H1 (cell line): ENCODE measurements around the gene JAKMIP1. TPM values are rescaled to one million over a fixed set of nuclear protein-coding genes. Genes with fewer than 3 reads are reported as not detected.

Source experiments
- CTCF ChIA-PET: fragments of 300-600 bp; sonication (Branson Sonifier 250); formaldehyde crosslinking; loops from one replicate; lab custom pipeline; 2021; ENCODE audit not compliant: partially characterized antibody; lab: Charles Lee
- POLR2A ChIA-PET: fragments of 300-600 bp; sonication (Branson Sonifier 250); formaldehyde crosslinking; loops from one replicate; lab custom pipeline; 2021; ENCODE audit warnings: inconsistent platforms; ENCODE audit not compliant: partially characterized antibody; lab: Charles Lee
- DNase-seq, 2 experiments: peaks; one replicate each; pipeline versions ENCODE4 v3.0.0 to v3.0.0-alpha.2; 2010 to 2022; ENCODE audit warnings: low spot score in 2 of 2, low read depth in 1 of 2, mixed read lengths in 1 of 2
- FAIRE-seq: peaks from 2 replicates; lab custom pipeline; 2011; peaks lifted over from hg19 to GRCh38; lab: Jason Lieb, UNC
- H2AFZ ChIP-seq: 2 replicates; pipeline ENCODE4 v1.8.1; 2012; ENCODE audit warnings: low read length, inconsistent platforms
- H2AK5ac ChIP-seq: 2 replicates; pipeline ENCODE4 v1.6.1; 2013; ENCODE audit warnings: low read depth, low read length
- H2BK120ac ChIP-seq: replicated peaks from 2 replicates; pipeline ENCODE3; 2013; ENCODE audit warnings: low read depth, low read length, inconsistent platforms
- H2BK12ac ChIP-seq: 2 replicates; pipeline ENCODE4 v1.6.1; 2013; ENCODE audit warnings: low read depth, low read length
- H2BK15ac ChIP-seq: 2 replicates; pipeline ENCODE4 v1.6.1; 2013; ENCODE audit warnings: low read length
- H2BK20ac ChIP-seq: 2 replicates; pipeline ENCODE4 v1.6.1; 2013; ENCODE audit warnings: low read length
- H2BK5ac ChIP-seq: 2 replicates; pipeline ENCODE4 v1.6.1; 2013; ENCODE audit warnings: low read depth, low read length
- H3K14ac ChIP-seq: 2 replicates; pipeline ENCODE4 v1.6.1; 2013; ENCODE audit warnings: inconsistent platforms; ENCODE audit not compliant: insufficient read length
- H3K18ac ChIP-seq: 2 replicates; pipeline ENCODE4 v1.6.1; 2013; ENCODE audit warnings: low read length; ENCODE audit errors: extremely low read depth
- H3K23ac ChIP-seq: 2 replicates; pipeline ENCODE4 v1.6.1; 2013; ENCODE audit warnings: inconsistent platforms; ENCODE audit not compliant: insufficient read length
- H3K23me2 ChIP-seq: 2 replicates; pipeline ENCODE4 v1.6.1; 2013; ENCODE audit warnings: low read depth, low read length
- H3K27ac ChIP-seq: 2 replicates; pipeline ENCODE4 v1.6.1; 2011; ENCODE audit warnings: low read depth, low read length, inconsistent platforms
- H3K27me3 ChIP-seq, 4 experiments: replicated peaks in 1 of 4; 1 replicate in 1 of 4; 2 replicates in 3 of 4; pipeline versions ENCODE4 v1.6.1 to v1.8.1; 2011 to 2013; ENCODE audit warnings: low read length in 3 of 4, mild to moderate bottlenecking in 3 of 4, inconsistent platforms in 2 of 4, mixed read lengths in 2 of 4, moderate library complexity in 1 of 4; ENCODE audit not compliant: control insufficient read depth in 3 of 4, insufficient read depth in 3 of 4; ENCODE audit errors: extremely low read depth in 1 of 4
- H3K36me3 ChIP-seq, 4 experiments: 2 replicates each; pipeline versions ENCODE4 v1.6.1 to v1.8.1; 2011 to 2013; ENCODE audit warnings: mild to moderate bottlenecking in 4 of 4, low read length in 3 of 4, moderate library complexity in 2 of 4, control low read depth in 1 of 4, inconsistent platforms in 1 of 4; ENCODE audit not compliant: insufficient read depth in 4 of 4, control insufficient read depth in 2 of 4
- H3K4ac ChIP-seq: replicated peaks from 2 replicates; pipeline ENCODE3; 2013; ENCODE audit warnings: low read length, low read depth, mixed read lengths, inconsistent platforms; ENCODE audit not compliant: insufficient read length
- H3K4me1 ChIP-seq, 4 experiments: replicated peaks in 1 of 4; 1 replicate in 1 of 4; 2 replicates in 3 of 4; pipeline versions ENCODE4 v1.6.1 to v1.8.1; 2011 to 2013; ENCODE audit warnings: low read length in 3 of 4, inconsistent platforms in 2 of 4, mixed read lengths in 1 of 4; ENCODE audit not compliant: insufficient read depth in 4 of 4, control insufficient read depth in 3 of 4
- H3K4me2 ChIP-seq, 2 experiments: 2 replicates each; pipeline versions ENCODE4 v1.6.1 to v1.8.1; 2011 to 2013; ENCODE audit warnings: low read depth in 2 of 2, low read length in 2 of 2, control low read depth in 1 of 2, inconsistent platforms in 1 of 2, mild to moderate bottlenecking in 1 of 2; ENCODE audit not compliant: insufficient read depth in 1 of 2
- H3K4me3 ChIP-seq, 4 experiments: fragments of 200-600, 300-600 bp in 1 of 4; sonication (generic), shearing (Covaris generic), sonication (Bioruptor Twin) in 1 of 4; 2 replicates each; pipeline versions ENCODE4 v1.5.1 to v1.8.1; 2011 to 2016; ENCODE audit warnings: low read length in 4 of 4, low read depth in 3 of 4, control low read depth in 2 of 4, inconsistent platforms in 2 of 4, mild to moderate bottlenecking in 2 of 4, mixed read lengths in 1 of 4, moderate library complexity in 1 of 4; ENCODE audit not compliant: insufficient read depth in 2 of 4; ENCODE audit errors: extremely low read depth in 1 of 4
- H3K56ac ChIP-seq: replicated peaks from 2 replicates; pipeline ENCODE3; 2013; ENCODE audit warnings: low read depth, mild to moderate bottlenecking, mixed read lengths, low read length, inconsistent platforms; ENCODE audit not compliant: insufficient read length
- H3K79me1 ChIP-seq: 2 replicates; pipeline ENCODE4 v1.6.1; 2013; ENCODE audit warnings: low read depth, low read length, control low read depth
- H3K79me2 ChIP-seq, 2 experiments: 2 replicates each; pipeline versions ENCODE4 v1.6.1 to v1.8.1; 2012 to 2013; ENCODE audit warnings: low read length in 2 of 2, mild to moderate bottlenecking in 2 of 2, inconsistent platforms in 1 of 2; ENCODE audit not compliant: insufficient read depth in 2 of 2, control insufficient read depth in 1 of 2
- H3K9ac ChIP-seq, 4 experiments: replicated peaks in 1 of 4; 1 replicate in 1 of 4; 2 replicates in 3 of 4; pipeline versions ENCODE4 v1.6.1 to v1.8.1; 2011 to 2013; ENCODE audit warnings: low read depth in 3 of 4, low read length in 3 of 4, control low read depth in 2 of 4, mild to moderate bottlenecking in 2 of 4, moderate library complexity in 2 of 4, inconsistent platforms in 1 of 4; ENCODE audit errors: extremely low read depth in 1 of 4
- H3K9me3 ChIP-seq, 2 experiments: 2 replicates each; pipeline versions ENCODE4 v1.6.1 to v1.8.1; 2012 to 2013; ENCODE audit warnings: mild to moderate bottlenecking in 2 of 2, moderate library complexity in 2 of 2, control low read depth in 1 of 2, inconsistent platforms in 1 of 2, low read depth in 1 of 2, low read length in 1 of 2, mixed read lengths in 1 of 2; ENCODE audit not compliant: insufficient read depth in 2 of 2
- H4K20me1 ChIP-seq, 2 experiments: replicated peaks in 1 of 2; 2 replicates each; pipeline versions ENCODE3 to v1.8.1; 2011 to 2013; ENCODE audit warnings: inconsistent platforms in 2 of 2, low read length in 2 of 2, mild to moderate bottlenecking in 1 of 2; ENCODE audit not compliant: insufficient read depth in 2 of 2, control insufficient read depth in 1 of 2
- H4K5ac ChIP-seq: 2 replicates; pipeline ENCODE4 v1.6.1; 2013; ENCODE audit warnings: low read length, low read depth, mixed read lengths, inconsistent platforms; ENCODE audit not compliant: insufficient read length
- H4K8ac ChIP-seq: 2 replicates; pipeline ENCODE4 v1.8.0; 2013; ENCODE audit warnings: mild to moderate bottlenecking, moderate library complexity, low read length, inconsistent platforms; ENCODE audit not compliant: insufficient read depth; ENCODE audit errors: extremely low read depth
- H4K91ac ChIP-seq: replicated peaks from 2 replicates; pipeline ENCODE3; 2013; ENCODE audit warnings: low read length, mixed read lengths, inconsistent platforms; ENCODE audit not compliant: insufficient read length
- CEBPB ChIP-seq: IDR thresholded peaks from 2 replicates; pipeline ENCODE4 v1.6.1; 2012; ENCODE audit warnings: low read depth, low read length
- CHD2 ChIP-seq: IDR thresholded peaks from 2 replicates; pipeline ENCODE4 v1.6.1; 2012; ENCODE audit warnings: low read length, improper control_type of control experiment
- EGR1 ChIP-seq: IDR thresholded peaks from 2 replicates; pipeline ENCODE4 v1.6.1; 2011; ENCODE audit warnings: low read depth, low read length, borderline replicate concordance
- JUN ChIP-seq: IDR thresholded peaks from 2 replicates; pipeline ENCODE4 v1.6.1; 2011; ENCODE audit warnings: low read depth, mild to moderate bottlenecking, improper control_type of control experiment, low read length
- KDM1A ChIP-seq: fragments of 200-600, 300-600 bp; sonication (generic); IDR thresholded peaks from 2 replicates; pipeline ENCODE4 v1.7.1; 2016; ENCODE audit warnings: mild to moderate bottlenecking, low read length, borderline replicate concordance
- KDM4A ChIP-seq: IDR thresholded peaks from one replicate; pipeline ENCODE4 v1.7.1; 2012; ENCODE audit warnings: low read depth, mild to moderate bottlenecking, moderate library complexity, low read length, inconsistent platforms; ENCODE audit not compliant: severe bottlenecking
- MAFK ChIP-seq: IDR thresholded peaks from 2 replicates; pipeline ENCODE4 v1.6.1; 2012; ENCODE audit warnings: low read depth, mild to moderate bottlenecking, improper control_type of control experiment, low read length
- POLR2AphosphoS5 ChIP-seq: IDR thresholded peaks from 2 replicates; pipeline ENCODE4 v1.6.1; 2011; ENCODE audit warnings: low read depth, low read length
- SIX5 ChIP-seq: IDR thresholded peaks from 2 replicates; pipeline ENCODE4 v1.6.1; 2011; ENCODE audit warnings: mild to moderate bottlenecking, low read depth, low read length
- SRF ChIP-seq: IDR thresholded peaks from 2 replicates; pipeline ENCODE4 v1.6.1; 2011; ENCODE audit warnings: mild to moderate bottlenecking, low read depth, low read length, moderate library complexity
- YY1 ChIP-seq: IDR thresholded peaks from 2 replicates; pipeline ENCODE4 v1.6.1; 2011; ENCODE audit warnings: low read depth, mild to moderate bottlenecking, low read length
- WGBS, 2 experiments: shearing (Covaris generic) in 1 of 2; methylation state at CpG; one replicate each; pipeline versions ENCODE4 v1.1.6 to v1.1.7; 2013 to 2015; ENCODE audit warnings: low lambda C conversion rate in 2 of 2, mixed read lengths in 2 of 2, inconsistent platforms in 1 of 2, low coverage in 1 of 2, missing lambda C conversion rate in 1 of 2; ENCODE audit not compliant: insufficient replicate concordance in 2 of 2, insufficient coverage in 1 of 2, insufficient read length in 1 of 2; ENCODE audit errors: extremely low coverage in 1 of 2, missing lambda C conversion rate in 1 of 2; 5-methylcytosine and 5-hydroxymethylcytosine counted together
- polyA plus RNA-seq, 7 experiments: library from polyadenylated mRNA; depleted of rRNA in 3 of 7; stranded (reverse) in 5 of 7; unstranded in 2 of 7; fragments of >200 nt in 5 of 7; fragments of 200-250 nt in 2 of 7; gene quantifications; 1 replicate in 5 of 7; 2 replicates in 1 of 7; 4 replicates in 1 of 7; pipeline versions ENCODE4 v1.2.1 to v1.2.3, GENCODE V29; 2011 to 2013; ENCODE audit warnings: missing spikeins in 2 of 7, mixed read lengths in 2 of 7
- total RNA-seq: library from RNA; stranded (reverse); fragmentation: NEBNext Ultra II Directional; extraction: Animal tissue kit (Norgen Biotek cat#: 25700); gene quantifications from 2 replicates; pipeline ENCODE4 v1.2.1, GENCODE V29; 2021
- TF ChIP-seq, protein P1 (sequence below), 3 experiments: IDR thresholded peaks; 1 replicate in 2 of 3; 2 replicates in 1 of 3; pipeline versions ENCODE4 v1.5.1 to v1.6.1; 2011; ENCODE audit warnings: low read length in 3 of 3, mild to moderate bottlenecking in 3 of 3, inconsistent platforms in 2 of 3, low read depth in 1 of 3, moderate library complexity in 1 of 3; ENCODE audit not compliant: insufficient read depth in 1 of 3; ENCODE audit errors: control extremely low read depth in 1 of 3

The JAKMIP1 gene
- total and polyA plus RNA-seq, 2 of the 8 experiments (the other 6 are each of a cell fraction or from before 2014, with no cell fraction given) = 2.5 to 4.4 TPM

DNA sequence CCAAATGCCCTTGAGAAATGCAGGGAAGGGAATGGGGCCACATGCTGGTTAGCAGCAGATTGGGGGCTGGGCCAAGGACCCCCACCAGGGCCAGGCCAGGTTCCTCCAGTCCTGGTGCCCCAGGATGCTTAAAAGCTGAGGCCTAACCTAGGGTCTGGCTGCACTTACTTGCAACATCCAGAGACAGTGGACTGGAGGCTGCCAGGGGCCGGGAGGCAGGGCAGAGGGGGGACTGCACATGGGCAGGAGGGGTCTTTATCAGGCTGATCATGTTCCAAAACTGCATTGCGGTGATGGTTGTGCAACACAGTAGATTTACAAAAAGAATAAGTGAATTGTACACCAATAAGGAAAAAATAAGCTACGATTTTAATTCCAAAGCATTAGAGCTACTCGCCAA is 145.3 kb downstream of the JAKMIP1 start:
- no peak overlapping the region for H2BK15ac ChIP-seq
- no peak overlapping the region for H2AK5ac ChIP-seq
- no peak overlapping the region for H4K5ac ChIP-seq
- no peaks in the 10 kb centered on the region for H3K23me2 ChIP-seq
- no peak overlapping the region for H3K4ac ChIP-seq
- no peak overlapping the region for H3K4me2 ChIP-seq
- WGBS, 2 experiments = 85% methylated on average over 4 of the region's 4 CpGs; no CpG with 5 or more reads in 1 of the 2 experiments
- H3K14ac ChIP-seq = no peak overlapping the region
- no peak overlapping the region for H2AFZ ChIP-seq
- H3K27ac ChIP-seq = no peak overlapping the region
- H3K4me3 ChIP-seq = no peak overlapping the region
- no peaks in the 10 kb centered on the region for H3K79me1 ChIP-seq
- DNase-seq (no peak), FAIRE-seq (no peak)
- no peak overlapping the region for H3K23ac ChIP-seq
- H2BK20ac ChIP-seq = no peak overlapping the region
- H4K91ac ChIP-seq = no peak overlapping the region
- no peak overlapping the region for H2BK120ac ChIP-seq
- no peak overlapping the region for H3K18ac ChIP-seq
- H2BK12ac ChIP-seq = no peak overlapping the region
- H3K56ac ChIP-seq = no peak overlapping the region
- CTCF ChIA-PET = interaction anchor here (1.3 to 2.2 kb wide), 5 partner anchors 10 to 33 kb away, joined by 4 to 6 read pairs (median 5); no protein-coding TSS in a partner anchor
- no peaks in the 10 kb centered on the region for H4K20me1 ChIP-seq
- no peaks in the 10 kb centered on the region for H3K36me3 ChIP-seq
- no peak for TF ChIP-seq JUN
- TF ChIP-seq MAFK = no peak
- TF ChIP-seq CHD2 = no peak
- TF ChIP-seq POLR2AphosphoS5 = no peak
- no peak for TF ChIP-seq KDM1A
- TF ChIP-seq, protein P1, sequence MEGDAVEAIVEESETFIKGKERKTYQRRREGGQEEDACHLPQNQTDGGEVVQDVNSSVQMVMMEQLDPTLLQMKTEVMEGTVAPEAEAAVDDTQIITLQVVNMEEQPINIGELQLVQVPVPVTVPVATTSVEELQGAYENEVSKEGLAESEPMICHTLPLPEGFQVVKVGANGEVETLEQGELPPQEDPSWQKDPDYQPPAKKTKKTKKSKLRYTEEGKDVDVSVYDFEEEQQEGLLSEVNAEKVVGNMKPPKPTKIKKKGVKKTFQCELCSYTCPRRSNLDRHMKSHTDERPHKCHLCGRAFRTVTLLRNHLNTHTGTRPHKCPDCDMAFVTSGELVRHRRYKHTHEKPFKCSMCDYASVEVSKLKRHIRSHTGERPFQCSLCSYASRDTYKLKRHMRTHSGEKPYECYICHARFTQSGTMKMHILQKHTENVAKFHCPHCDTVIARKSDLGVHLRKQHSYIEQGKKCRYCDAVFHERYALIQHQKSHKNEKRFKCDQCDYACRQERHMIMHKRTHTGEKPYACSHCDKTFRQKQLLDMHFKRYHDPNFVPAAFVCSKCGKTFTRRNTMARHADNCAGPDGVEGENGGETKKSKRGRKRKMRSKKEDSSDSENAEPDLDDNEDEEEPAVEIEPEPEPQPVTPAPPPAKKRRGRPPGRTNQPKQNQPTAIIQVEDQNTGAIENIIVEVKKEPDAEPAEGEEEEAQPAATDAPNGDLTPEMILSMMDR (IDR thresholded peaks at IDR 0.05; ENCODE audit: control extremely low read depth in 1 of 3, insufficient read depth in 1 of 3, low read depth in 1 of 3, low read length in 3 of 3) = no peak
- no peak for TF ChIP-seq EGR1
- TF ChIP-seq KDM4A = no peak
- no peak for TF ChIP-seq SIX5
- TF ChIP-seq YY1 = no peak
- no peak for TF ChIP-seq SRF
- TF ChIP-seq CEBPB = no peak
- TF ChIP-seq, all 59 proteins: peak for 0
- H2BK5ac ChIP-seq = no peak overlapping the region
- H3K9ac ChIP-seq = no peak overlapping the region
- no peaks in the 10 kb centered on the region for H3K9me3 ChIP-seq
- no peaks in the 10 kb centered on the region; a peak in 2 of 7 replicates for H3K27me3 ChIP-seq
- no peaks in the 10 kb centered on the region for H3K79me2 ChIP-seq
- POLR2A ChIA-PET = interaction anchor here (1.2 kb wide), 1 partner anchor 17 kb away, joined by 4 read pairs; no protein-coding TSS in a partner anchor
- no peak overlapping the region for H4K8ac ChIP-seq
- H3K4me1 ChIP-seq = no peaks in the 10 kb centered on the region; a peak in 1 of 7 replicates
